Limb (tissue), 2 donors: ENCODE data around the gene SLC4A7.
"Not testable (repeated sequence)": the region's sequence is repeated elsewhere in the genome, so short reads cannot be mapped to it uniquely, and the experiment has no call there.

Source experiments
- DNase-seq, 2 donors: peaks; one replicate each; pipeline ENCODE4 v3.0.0-alpha.2; 2016; ENCODE audit errors: extremely low spot score in 2 of 2

SLC4A7 gene

DNA sequence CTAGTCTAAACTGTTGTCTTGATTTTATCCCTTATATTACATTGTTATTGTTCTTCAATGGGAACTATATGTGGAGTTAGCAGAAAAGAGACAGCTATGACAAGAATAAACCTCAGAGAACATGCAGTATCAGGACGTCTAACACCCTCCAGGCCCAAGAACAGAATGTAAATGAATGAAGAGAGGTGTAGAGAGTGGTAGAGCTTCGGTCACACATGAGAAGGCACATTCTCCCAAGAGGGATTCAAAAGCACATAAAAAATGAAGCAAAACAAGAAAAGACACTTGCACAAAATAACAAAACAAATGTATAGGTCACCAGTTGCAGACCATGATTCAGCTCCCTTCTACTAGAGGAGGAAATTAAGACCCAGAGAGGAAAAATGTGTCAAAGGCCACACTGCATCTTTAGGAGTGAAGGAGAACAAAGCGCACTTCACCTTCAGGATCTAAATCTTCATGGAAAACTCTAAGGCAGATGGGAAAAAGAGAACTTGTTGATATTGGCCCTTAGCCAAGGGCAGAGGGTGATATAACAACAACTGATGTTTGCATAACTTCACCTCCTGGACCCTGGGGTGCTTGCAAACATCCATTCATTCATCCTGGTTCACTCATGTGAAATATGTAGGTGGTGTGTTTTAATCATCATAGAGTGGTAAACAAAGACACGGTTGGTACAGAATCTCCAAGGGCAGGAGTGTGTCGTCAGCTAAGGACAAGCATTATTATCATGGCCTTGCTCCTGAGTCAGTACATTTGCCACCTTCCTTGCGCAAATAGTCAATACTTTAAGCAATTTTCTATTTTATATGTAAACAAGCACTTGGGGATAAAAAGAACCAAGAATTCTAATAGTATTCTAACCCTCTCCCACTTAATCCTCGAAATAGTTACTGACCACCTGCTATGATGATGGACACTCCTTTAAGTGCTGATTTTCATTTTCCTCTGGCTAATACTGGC, 123.8 kb downstream of the SLC4A7 start:
- DNase-seq: no peak

DNA sequence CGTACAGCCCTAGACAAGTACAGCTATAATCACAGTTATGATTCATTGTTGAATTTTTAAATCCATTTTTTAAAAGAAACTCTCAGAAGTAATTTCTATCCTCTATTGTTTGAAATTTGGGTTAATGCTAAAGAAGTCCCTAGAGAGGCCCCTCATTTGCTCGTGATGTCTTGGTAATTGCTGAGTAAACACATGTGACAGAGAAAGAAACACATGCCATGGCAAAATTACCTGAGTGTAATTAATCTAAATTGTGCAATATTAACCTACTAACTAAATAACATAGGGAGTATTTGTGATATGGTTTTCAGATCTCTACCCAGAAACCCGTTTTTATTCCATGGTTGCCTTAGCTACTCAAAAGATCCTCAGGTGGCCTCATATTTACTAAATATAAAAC, 125.8 kb downstream of the SLC4A7 start:
- DNase-seq: no peak

DNA sequence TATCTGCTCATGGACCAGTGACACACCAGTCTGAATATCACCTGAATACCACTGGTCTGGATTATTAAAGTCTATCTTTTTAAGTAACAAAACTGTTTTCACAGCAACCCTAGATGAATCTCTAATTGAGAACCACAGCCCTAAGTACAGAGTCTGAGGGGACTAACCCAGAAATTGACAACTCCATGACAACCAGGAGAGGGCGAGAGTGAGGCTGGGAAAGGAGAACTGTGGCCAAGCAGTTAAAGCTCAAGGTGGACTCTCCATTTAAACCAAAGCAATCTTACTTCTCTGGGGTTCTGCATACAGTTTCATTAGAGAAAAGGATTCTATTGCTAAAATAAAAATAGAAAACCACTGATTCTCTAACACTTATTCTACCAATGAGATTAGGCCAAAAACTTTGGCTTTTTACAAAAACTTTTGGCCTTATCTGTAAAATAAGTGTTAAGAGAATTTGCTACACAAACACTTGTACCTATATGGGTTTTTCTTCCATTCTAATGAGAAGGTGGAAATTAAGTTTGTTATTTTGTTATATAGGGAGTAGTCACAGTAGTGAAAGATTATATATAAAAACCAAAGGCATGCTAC, 126.4 kb downstream of the SLC4A7 start:
- peak in 1 of 2 donors; percentile 19 for DNase-seq

DNA sequence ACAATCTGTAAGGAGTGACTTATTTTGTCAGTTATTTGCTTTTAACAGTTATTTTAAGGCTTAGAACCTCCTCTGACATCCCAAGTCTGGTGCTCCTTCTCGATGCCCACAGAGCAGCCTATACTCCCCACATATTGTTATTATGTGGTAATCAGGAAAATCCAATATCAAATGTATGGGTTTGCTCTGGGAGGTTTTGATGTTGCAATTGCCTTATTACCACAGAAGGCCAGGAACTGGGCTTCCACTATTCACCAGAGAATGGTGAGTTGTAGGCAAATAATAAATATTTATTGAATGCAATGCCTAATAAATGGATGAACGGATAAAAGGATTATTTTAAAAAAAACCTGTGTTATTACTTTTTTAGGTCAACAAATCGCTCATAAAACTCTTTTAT, 127.2 kb downstream of the SLC4A7 start:
- no peak for DNase-seq

DNA sequence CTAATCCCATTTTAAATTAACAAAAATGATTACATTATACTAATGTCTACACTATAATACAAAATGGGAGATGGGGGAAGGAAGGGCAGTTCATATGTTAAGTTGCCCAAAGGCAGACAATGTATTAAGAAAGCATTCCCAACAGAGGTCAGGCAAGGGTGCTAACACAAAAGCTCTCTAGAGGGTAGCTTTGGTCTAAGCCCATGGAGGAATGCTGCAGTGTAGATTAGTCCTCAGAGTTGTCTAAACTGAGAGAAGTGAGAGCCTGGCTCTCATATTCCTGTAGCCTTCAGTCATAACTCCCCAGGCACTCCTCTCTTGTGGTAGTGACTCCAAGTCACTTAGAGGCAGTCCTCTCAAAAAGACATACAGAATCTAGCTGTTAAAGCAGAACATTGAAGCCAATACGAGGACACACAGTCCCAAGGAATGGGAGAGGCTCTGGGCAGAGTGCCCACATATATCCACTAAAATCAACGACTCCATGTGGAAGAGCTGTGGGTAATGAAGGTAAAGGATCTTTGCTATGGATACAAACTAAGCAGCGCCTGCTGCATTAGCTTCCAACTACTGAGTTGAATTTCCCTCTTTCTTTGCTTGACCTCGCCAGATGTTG, 129.5 kb downstream of the SLC4A7 start:
- no peak for DNase-seq

DNA sequence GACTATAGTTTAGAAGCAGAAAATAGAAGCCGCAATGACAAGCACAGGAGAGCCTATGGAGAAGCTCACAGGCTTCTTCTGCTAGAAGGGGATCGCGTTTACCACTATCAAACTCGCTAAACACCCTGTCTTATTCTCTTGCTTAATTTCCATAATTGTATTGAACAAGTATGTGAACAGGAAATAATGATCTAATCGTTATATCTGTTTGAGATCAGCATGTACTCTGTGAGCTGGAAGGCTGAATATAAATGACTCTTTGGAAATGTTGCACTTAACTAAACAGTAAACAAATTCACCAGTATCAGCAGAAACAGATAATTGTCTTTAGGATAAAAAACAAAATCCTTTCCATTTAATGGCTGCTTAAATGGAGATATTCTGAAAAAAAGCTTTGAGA, 130.0 kb downstream of the SLC4A7 start:
- no peak for DNase-seq

DNA sequence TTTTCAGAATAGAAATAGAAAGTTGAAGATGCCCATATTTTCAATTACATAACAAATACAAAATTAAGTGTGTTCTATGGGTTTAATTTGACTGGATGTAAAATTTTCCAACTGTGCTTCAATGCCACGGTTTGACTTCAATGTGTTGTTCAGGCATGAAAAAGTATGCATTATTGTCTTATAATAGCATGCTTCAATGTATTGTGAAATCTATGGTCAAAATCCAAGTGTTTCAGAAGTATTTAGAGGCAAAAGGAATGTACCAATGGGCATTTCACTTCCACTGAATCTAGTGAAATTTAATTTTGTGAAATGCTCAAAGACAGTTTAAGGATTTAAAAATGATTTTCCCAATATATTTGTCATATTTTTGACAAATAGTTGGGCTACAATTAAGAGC, 131.0 kb downstream of the SLC4A7 start:
- no peak for DNase-seq

DNA sequence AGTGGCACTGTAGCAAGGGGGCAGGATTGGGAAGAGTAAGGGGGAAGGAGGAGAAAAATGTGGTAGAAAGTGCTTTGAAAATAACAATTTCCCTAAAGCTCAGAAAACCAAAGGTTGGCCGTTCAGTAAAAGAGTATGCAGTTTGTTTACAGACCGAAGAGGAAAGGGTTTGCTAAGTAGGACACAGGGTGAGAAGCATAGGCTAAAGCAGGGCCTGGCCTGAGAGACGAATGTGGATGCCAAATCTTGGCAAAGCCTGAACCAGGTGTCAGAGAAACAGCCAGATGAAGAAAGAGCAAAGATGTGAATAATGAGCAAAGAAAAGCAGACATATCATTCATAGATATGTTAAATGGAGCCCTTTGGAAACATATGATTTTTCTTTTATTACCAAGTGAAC, 132.1 kb downstream of the SLC4A7 start:
- no peak for DNase-seq

DNA sequence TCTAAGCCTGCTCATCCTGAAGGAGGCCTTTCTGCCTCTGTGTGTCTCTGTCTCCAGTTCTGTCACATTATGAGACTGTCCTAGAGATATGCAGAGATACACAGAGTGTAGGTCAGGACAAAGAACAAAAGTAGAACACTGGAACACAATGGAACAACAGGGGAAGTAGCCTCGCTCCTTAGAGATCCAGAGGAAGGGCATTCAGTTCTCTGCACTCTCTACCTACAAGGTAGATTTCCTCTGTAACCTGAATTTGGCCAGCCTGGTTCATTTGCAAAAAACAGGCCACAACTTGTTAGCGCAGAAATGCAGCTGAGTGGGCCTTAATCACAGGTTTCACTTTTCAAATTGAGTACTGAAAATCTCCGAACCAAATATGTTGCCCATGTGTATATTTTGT, 134.4 kb downstream of the SLC4A7 start:
- no peak for DNase-seq

DNA sequence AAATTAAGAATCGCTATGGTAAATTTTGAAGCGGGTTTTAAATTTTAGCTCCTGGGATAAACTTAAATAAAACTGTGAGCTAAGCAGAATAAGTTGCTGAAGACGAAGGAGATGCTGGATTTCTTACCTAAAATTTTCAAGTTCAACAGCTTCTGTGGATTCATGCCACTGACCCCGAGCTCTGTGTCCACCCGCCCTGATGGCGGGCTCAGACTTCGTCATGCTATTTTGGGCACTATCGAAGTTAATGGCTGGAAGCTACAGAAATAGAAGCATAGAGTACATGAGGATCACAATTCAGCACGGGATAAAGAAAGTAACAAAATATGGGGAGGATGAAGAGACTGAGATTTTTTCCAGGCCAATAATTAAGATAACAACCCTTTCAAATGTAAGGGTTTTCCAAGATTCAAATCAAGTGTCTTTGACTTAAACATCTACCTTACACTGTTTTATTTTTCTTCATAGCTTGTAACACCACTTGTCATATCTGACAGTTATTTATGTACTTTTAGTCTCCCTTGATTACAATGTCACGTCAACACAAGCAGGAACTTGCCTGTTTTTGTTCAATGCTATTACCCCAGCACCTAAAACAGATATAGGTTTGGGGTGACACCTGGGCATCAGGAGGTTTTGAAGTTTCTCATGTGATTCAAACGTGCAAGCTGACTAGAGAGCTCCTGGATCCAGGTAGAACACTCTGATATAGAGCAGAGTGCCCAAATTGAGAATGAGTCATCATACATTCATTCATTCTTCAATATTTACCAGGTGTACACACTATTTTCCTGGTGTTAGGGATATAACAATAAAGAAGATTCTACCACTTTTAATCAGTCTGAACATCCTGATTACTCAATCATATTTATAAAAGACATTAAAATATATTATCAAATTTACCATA, 138.0 kb downstream of the SLC4A7 start:
- no peak for DNase-seq

DNA sequence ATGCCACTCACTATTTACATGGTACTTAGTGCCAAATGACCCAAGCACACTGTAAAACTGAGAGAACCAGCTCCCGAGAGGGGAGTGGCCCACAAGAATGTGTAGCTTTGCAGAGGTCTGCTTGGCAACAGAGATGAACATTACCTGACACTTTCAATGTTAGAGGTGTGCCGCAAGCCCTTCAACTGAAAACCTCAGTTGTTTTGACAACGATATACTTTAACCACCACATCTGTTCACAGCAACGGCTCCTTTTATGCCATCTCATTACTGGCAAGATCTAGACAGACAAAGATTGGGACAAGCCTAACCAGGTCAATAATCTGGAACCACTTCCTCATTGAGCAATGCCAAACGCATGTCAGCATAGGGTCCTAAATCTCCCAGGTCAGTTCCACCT, 138.7 kb downstream of the SLC4A7 start:
- no peak for DNase-seq

DNA sequence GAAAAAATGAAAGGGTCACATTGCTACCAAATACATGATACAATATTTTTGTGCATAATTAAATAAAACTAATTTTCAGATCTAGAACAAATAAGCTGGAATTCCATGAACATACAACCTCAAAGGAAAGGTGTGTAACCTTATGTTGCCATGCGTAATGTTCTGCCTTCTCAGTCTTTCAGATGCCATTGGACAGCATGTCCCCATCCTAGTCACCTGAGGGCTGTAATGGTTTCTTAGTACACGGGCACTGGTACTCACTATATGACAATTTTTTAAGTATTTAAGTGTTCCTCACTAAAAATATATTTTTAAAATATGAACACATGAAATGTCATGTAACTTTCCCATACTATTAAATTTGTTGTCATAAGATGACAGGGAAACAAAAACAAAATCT, 139.1 kb downstream of the SLC4A7 start:
- DNase-seq: no peak

DNA sequence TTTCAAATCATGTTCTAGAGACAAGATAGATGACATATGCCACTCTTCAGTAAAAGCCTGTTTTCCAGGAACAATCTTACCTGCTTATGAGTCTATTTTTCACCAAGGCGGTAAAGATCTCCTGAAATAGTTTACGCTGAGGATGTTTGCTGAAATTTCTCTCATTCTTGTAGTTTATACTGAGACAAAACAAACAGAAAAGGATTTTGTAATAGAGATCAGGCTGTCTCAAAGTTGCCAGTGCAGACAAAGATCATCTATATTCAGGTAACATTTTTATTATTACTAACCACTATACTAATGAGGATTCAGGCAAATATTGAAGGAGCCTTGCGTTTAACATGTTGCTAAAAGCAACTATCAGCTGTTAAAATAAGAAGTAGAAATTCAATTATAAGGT, 140.0 kb downstream of the SLC4A7 start:
- no peak for DNase-seq

DNA sequence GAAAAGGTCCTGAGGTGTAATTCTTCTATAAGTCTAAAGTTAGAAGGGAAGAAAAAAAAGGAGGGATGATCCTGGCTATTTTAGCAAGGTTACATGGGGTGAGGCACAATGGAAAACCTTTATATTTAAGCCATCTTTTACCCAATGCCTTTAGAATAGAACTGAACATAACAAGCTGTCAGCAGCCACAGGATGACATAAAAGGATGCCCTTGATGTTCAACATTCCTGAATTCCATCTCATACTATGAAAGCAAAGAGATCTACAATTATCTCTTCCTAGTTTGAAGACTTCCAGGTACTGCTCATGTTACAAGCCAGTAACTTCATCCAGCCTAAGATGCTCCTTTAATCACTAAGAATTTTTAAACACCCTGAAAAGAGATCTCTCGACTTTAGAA, 141.9 kb downstream of the SLC4A7 start:
- no peak for DNase-seq

DNA sequence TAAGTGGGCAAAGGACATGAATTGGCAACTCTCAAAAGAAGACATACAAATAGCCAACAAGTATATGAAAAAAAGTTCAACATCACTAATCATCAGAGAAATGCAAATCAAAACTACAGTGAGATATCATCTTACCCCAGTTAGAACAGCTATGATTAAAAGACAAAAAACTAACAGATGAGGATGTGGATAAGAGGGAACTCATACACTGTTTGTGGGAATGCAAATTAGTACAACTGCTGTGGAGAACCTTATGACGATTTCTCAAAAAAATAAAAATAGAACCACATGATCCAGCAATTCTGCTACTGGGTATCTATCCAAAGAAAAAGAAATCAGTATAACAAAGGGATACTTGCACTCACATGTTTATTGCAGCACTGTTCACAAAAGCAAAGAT, 143.7 kb downstream of the SLC4A7 start:
- DNase-seq: no peak

DNA sequence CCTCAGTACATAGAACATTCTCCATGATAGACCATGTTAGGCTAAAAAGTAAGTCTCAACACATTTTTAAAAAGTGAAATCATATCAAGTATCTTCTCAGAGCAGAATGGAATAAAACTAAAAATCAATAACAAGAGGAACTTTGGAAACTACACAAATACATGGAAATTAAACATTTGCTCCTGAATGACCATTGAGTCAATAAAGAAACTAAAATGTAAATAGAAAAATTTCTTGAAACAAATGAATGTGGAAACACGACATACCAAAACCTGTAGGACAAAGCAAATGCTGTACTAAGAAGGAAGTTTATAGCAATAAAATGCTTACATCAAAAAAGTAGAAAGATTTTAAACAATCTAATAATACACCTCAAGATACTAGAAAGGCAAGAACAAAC, 148.6 kb downstream of the SLC4A7 start:
- DNase-seq: no peak

DNA sequence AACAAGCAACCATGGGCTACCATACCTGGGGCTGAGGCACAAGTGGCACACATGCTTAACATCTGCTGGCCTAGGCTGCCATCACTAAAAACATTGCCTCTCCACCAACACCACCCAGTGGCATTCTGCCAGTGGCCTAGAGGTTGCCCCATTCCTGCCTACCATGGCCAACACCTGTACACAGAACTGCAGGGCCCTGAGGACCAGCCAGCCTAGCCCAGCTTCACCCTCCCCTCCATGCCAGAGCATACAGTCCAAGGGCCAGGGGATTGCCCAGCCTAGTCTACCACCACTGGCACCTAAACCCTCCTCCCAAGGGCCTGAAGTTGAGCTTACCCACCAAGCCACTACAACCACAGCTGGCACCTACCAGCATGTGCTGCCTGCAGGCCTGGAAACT, 150.3 kb downstream of the SLC4A7 start:
- DNase-seq: no peak

DNA sequence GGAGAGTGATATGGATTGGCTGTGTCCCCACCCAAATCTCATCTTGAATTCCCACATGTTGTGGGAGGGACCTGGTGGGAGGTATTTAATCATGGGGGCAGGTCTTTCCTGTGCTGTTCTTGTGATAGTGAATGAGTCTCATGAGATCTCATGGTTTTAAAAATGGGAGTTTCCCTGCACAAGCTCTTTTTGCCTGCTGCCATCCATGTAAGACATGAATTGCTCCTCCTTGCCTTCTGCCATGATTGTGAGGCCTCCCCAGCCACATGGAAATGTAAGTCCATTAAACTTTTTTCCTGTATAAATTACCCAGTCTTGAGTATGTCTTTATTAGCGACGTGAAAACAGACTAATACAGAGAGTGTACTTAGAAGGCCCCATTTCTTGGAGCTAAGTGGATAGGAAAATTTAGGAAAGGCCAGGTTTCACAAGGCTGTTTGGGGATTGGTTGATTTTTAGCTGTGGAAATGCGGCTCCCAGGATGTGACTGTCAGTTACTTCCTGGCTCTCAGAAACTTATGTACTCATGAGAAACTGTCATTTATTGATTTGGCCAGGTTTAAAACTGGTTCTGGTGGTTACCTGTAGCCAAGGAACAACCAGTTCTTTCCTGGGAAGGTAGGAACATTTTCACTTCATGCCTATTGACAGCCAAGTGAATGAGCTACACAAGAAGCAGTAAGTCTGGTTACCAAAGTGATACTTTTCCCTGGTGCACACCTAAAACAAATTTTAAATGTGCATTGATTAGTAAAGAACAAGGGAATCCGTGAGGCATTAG, 155.0 kb downstream of the SLC4A7 start:
- DNase-seq: not testable (repeated sequence)

DNA sequence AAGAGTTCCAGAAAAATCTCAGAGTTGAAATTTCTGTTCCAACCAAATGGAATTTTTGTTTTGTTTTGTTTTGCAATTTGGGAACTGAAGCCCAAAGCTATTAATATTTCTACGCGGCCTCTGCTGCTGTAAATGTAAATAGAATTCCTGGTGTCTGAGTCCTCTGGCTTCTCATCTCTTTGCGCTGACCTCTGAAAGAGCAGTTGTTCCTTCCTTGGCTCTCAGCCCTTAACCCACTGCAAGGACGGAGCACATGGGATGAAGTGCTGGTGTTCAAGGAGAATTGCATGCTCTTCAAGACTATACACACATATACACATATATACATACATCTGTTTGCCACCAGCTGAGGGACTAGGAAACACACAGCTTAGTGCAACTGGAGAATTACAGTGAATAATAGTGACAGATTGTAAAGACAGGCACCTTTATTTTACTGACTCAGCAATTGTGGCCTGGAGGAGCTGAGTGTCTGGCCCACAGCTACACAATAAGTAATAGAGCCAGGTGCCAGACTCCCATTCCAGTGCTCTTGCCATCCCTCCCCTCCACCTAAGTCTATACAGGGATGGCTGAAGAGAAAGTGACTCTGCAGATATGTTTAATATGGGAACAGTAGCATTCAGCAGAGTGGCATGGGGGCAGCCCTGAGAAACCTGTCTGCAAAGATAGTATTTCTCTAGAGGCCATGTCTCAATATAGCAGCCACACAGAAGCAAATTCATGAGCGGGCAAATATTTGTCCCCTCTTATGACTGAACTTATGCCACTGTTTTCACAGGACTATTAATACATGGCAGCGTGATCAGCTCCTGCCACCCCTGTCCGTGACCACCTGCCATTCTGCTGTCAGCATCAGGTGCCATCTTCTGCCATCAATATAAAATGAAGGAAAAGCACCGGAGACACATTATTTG, 157.3 kb downstream of the SLC4A7 start:
- peak in 1 of 2 donors; percentile 24 for DNase-seq

DNA sequence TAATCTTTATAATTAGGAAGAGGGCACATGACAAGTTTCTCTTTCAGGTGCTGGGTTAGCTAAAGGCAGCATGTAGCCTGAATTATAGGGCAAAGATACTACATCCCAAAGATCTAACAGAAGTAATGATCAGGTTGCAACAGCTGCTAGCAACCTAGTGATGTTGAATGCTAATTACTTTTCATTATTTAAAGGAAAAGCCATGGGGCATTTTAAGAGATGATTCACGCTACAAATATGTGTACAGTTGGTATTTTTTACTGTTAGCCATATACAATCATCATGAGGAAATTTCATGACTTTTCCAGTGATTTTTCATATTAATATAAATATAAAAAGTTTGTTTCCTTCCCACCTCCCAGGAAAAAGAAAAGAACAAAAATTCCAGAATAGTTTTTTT, 158.0 kb downstream of the SLC4A7 start:
- no peak for DNase-seq
